ENCODE data around the gene CST9.

- TF ChIP-seq REST (IDR thresholded peaks at IDR 0.05; ENCODE audit: insufficient read depth in 1 of 2, low read depth in 2 of 2, low read length in 1 of 2), result no peak
- TF ChIP-seq CTCF (IDR thresholded peaks at IDR 0.05), result no peak
- no peak for TF ChIP-seq SIN3A (IDR thresholded peaks at IDR 0.05; ENCODE audit: borderline replicate concordance, insufficient read depth, low read depth, low read length)
Observed at GRCh38 chr20:23622839-23623343, 17.2 kb upstream of the CST9 start.

Measured in Panc1 (cell line).